ENCODE data around the gene ZFC3H1.
"Not testable (repeated sequence)": the region's sequence is repeated elsewhere in the genome, so short reads cannot be mapped to it uniquely, and the experiment has no call there.

Gene ZFC3H1

GRCh38 chr12:71591601-71592000 lies 72.0 kb downstream of the ZFC3H1 start:
- DNase-seq (ENCODE audit: low read depth), result no peak
- no peak overlapping the region for H3K4me3 ChIP-seq (ENCODE audit: low read depth, low read length)

- DNase-seq (ENCODE audit: low read depth), result no peak
- H3K4me3 ChIP-seq (ENCODE audit: low read depth, low read length), result no peak overlapping the region
These were observed 74.2 kb downstream of the ZFC3H1 start for GRCh38 chr12:71589478-71589881.

GRCh38 chr12:71587012-71587411 lies 76.6 kb downstream of the ZFC3H1 start:
- no peak overlapping the region for H3K4me3 ChIP-seq (ENCODE audit: low read depth, low read length)
- DNase-seq (ENCODE audit: low read depth), result no peak

- DNase-seq (ENCODE audit: low read depth), result no peak
- no peak overlapping the region for H3K4me3 ChIP-seq (ENCODE audit: low read depth, low read length)
These were observed 78.4 kb downstream of the ZFC3H1 start for GRCh38 chr12:71585218-71585617.

- DNase-seq (ENCODE audit: low read depth), result no peak
- no peak overlapping the region for H3K4me3 ChIP-seq (ENCODE audit: low read depth, low read length)
These were observed 79.3 kb downstream of the ZFC3H1 start for GRCh38 chr12:71584356-71584755.

GRCh38 chr12:71582925-71583324 lies 80.7 kb downstream of the ZFC3H1 start:
- H3K4me3 ChIP-seq (ENCODE audit: low read depth, low read length), result no peak overlapping the region
- no peak for DNase-seq (ENCODE audit: low read depth)

DNA sequence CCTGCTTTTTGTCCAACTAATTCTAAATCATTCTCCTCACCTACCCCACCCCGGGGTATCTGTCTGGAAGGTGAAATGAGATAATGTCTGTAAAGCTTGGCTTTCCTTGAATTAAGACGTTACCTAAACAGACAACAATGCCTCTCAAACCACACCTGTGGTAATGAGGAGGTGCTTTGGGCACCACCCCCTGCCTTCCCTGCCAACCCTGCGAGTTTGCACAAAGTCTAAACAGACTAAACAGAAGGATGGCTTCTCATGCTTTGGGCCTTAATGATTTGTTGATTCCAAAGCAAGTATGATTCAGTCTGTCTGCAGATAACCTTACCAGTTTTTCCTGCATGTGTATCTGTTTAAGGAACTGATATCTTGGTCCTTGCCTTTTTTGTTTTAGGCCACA lies 82.4 kb downstream of the ZFC3H1 start:
- no peak for DNase-seq (ENCODE audit: low read depth)
- H3K4me3 ChIP-seq (ENCODE audit: low read depth, low read length), result no peak overlapping the region

DNA sequence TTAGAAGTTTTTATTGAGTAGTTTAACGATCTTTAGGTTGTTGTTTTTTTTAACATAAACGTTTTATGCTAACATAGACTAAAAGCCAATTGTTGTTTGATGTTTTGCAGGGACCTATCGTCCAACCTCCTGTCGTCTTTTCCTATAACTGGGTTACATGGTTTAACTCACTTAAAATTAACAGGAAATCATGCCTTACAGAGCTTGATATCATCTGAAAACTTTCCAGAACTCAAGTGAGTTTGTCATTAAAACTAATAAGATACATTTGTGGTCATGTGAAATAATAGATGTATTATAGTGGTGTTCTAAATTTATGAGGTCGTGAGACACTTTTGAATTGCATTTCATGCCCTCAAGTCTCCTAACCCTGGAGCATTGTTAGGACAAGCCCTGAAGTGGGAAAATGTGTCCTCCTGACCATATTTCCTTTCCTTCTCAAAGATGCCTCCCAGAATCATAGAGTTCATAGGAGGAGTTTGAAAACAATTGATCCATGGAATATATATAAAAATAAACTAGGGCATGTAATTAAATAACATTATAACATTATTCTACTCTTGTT lies 84.9 kb downstream of the ZFC3H1 start:
- no peak overlapping the region for H3K4me3 ChIP-seq (ENCODE audit: low read depth, low read length)
- DNase-seq (ENCODE audit: low read depth), result no peak

GRCh38 chr12:71576496-71576895 lies 87.2 kb downstream of the ZFC3H1 start:
- no peak overlapping the region for H3K4me3 ChIP-seq (ENCODE audit: low read depth, low read length)
- DNase-seq (ENCODE audit: low read depth), result no peak

DNA sequence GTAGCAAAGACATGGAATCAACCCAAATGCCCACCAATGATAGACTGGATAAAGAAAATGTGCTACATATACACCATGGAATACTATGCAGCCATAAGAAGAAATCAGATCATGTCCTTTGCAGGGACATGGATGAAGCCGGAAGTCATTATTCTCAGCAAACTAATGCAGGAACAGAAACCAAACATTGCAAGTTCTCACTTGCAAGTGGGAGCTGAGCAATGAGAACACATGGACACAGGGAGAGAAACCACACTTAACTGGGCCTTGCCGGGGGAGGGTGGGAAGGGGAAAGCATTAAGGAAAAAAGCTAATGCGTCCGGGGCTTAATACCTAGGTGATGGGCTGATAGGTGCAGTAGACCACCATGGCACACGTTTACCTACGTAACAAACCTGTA lies 93.8 kb downstream of the ZFC3H1 start:
- DNase-seq (ENCODE audit: low read depth), result not testable (repeated sequence)

GRCh38 chr12:71567537-71567936 lies 96.1 kb downstream of the ZFC3H1 start:
- DNase-seq (ENCODE audit: low read depth), result no peak
- no peak overlapping the region for H3K4me3 ChIP-seq (ENCODE audit: low read depth, low read length)

More for the DNA sequence above, 93.8 kb downstream of the ZFC3H1 start:
- not testable (repeated sequence) for H3K4me3 ChIP-seq (ENCODE audit: low read depth, low read length)

DNA sequence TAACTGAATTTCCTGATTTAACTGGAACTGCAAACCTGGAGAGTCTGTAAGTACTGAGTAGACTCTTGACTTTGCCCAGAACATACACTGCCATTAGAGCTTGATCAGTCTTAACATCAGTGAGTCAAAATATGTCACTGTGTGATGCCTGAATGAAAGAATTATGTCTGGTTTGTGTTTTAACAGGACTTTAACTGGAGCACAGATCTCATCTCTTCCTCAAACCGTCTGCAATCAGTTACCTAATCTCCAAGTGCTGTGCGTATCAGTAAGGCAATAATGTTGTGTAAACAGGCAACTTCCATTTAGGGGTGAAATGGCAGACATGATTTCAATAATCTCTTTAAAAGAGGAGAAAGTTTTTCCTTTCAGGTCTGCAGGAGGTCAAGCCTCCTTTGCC lies 97.0 kb downstream of the ZFC3H1 start:
- H3K4me3 ChIP-seq (ENCODE audit: low read depth, low read length), result no peak overlapping the region
- DNase-seq (ENCODE audit: low read depth), result no peak

DNA sequence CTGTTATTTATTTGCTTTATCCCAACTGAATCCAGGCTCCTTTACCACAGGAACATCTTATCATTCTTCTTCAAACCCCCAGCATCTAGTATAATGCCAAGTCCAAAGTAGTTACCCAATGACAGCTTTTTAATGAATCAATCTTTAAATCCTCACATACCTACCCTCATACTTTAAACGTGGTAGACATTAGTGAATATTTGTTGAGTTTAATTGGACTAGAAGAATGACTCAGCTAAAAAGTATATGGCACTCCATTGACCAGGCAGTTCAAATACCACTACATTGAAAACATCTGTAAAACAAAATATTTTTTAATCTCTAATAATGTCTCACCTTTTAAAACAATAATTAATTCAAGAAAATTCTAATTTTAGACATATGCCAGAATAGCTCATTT lies 98.1 kb downstream of the ZFC3H1 start:
- H3K4me3 ChIP-seq (ENCODE audit: low read depth, low read length), result no peak overlapping the region
- DNase-seq (ENCODE audit: low read depth), result no peak

GRCh38 chr12:71562676-71563595 lies 100.7 kb downstream of the ZFC3H1 start:
- DNase-seq (ENCODE audit: low read depth), result no peak
- H3K4me3 ChIP-seq (ENCODE audit: low read depth, low read length), result no peak overlapping the region
